ENCODE measurements around the gene CEACAM8.
"Not testable (repeated sequence)": the region's sequence is repeated elsewhere in the genome, so short reads cannot be mapped to it uniquely, and the experiment has no call there.

Gene CEACAM8

GRCh38 chr19:42594617-42595489, at the start of gene CEACAM8:
Gene CEACAM8, minus strand, starts transcription at chr19:42594924. Its CDS starts 96 bp downstream, at chr19:42594828.
- H3K4me3 ChIP-seq (replicated peaks; ENCODE audit: low read depth, low read length): no peak within 1 kb of the TSS
- no peak for DNase-seq (ENCODE audit: extremely low read depth, low read depth)
- TF ChIP-seq, protein P1, sequence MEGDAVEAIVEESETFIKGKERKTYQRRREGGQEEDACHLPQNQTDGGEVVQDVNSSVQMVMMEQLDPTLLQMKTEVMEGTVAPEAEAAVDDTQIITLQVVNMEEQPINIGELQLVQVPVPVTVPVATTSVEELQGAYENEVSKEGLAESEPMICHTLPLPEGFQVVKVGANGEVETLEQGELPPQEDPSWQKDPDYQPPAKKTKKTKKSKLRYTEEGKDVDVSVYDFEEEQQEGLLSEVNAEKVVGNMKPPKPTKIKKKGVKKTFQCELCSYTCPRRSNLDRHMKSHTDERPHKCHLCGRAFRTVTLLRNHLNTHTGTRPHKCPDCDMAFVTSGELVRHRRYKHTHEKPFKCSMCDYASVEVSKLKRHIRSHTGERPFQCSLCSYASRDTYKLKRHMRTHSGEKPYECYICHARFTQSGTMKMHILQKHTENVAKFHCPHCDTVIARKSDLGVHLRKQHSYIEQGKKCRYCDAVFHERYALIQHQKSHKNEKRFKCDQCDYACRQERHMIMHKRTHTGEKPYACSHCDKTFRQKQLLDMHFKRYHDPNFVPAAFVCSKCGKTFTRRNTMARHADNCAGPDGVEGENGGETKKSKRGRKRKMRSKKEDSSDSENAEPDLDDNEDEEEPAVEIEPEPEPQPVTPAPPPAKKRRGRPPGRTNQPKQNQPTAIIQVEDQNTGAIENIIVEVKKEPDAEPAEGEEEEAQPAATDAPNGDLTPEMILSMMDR (IDR thresholded peaks at IDR 0.05; ENCODE audit: low read depth, low read length, missing control alignments): no peak

DNA sequence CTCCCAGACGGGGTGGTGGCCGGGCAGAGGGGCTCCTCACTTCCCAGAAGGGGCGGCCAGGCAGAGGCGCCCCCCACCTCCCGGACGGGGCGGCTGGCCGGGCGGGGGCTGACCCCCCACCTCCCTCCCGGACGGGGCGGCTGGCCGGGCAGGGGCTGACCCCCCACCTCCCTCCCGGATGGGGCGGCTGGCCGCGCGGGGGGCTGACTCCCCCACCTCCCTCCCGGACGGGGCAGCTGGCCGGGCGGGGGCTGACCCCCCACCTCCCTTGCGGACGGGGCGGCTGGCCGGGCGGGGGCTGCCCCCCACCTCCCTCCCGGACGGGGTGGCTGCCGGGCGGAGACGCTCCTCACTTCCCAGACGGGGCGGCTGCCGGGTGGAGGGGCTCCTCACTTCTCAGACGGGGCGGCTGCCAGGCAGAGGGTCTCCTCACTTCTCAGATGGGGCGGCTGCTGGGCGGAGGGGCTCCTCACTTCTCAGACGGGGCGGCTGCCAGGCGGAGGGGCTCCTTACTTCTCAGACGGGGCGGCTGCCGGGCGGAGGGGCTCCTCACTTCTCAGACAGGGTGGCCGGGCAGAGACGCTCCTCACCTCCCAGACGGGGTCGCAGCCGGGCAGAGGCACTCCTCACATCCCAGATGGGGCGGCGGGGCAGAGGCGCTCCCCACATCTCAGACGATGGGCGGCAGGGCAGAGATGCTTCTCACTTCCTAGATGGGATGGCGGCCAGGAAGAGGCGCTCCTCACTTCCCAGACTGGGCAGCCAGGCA, 44.8 kb upstream of the CEACAM8 start:
- H3K4me3 ChIP-seq (replicated peaks; ENCODE audit: low read depth, low read length); DNase-seq (ENCODE audit: extremely low read depth, low read depth): not testable (repeated sequence)

DNA sequence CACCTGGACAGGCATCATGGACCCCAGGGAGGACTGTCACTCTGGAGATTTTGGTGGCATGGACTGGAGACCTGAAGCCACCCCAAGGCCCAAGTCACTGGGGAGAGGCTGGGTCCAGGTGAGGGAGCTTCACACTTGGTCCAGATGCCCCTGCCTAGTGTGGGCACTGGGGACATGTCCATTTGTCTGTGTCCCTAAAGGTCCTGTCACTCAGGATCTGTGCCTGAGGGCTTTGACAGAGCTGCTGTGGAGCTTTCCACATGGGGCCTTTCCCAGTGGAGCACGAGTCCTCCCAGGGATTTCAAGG, 40.5 kb upstream of the CEACAM8 start:
- TF ChIP-seq, protein P1 (IDR thresholded peaks at IDR 0.05; ENCODE audit: low read depth, low read length, missing control alignments): no peak
- H3K4me3 ChIP-seq (replicated peaks; ENCODE audit: low read depth, low read length): no peak overlapping the region
- no peak for DNase-seq (ENCODE audit: extremely low read depth, low read depth)

- no peak overlapping the region for H3K4me3 ChIP-seq (replicated peaks; ENCODE audit: low read depth, low read length)
- no peak for DNase-seq (ENCODE audit: extremely low read depth, low read depth)
- TF ChIP-seq, protein P1 (IDR thresholded peaks at IDR 0.05; ENCODE audit: low read depth, low read length, missing control alignments): peak; percentile 88
Measured at GRCh38 chr19:42634409-42635232, 39.9 kb upstream of the CEACAM8 start.

GRCh38 chr19:42629191-42629590, 34.5 kb upstream of the CEACAM8 start:
- TF ChIP-seq, protein P1 (IDR thresholded peaks at IDR 0.05; ENCODE audit: low read depth, low read length, missing control alignments): no peak
- DNase-seq (ENCODE audit: extremely low read depth, low read depth): no peak
- no peak overlapping the region for H3K4me3 ChIP-seq (replicated peaks; ENCODE audit: low read depth, low read length)

- TF ChIP-seq, protein P1 (IDR thresholded peaks at IDR 0.05; ENCODE audit: low read depth, low read length, missing control alignments): no peak
- no peak for DNase-seq (ENCODE audit: extremely low read depth, low read depth)
- H3K4me3 ChIP-seq (replicated peaks; ENCODE audit: low read depth, low read length): no peak overlapping the region
Measured at GRCh38 chr19:42628411-42629140, 33.9 kb upstream of the CEACAM8 start.
